WTC11 (cell line): ENCODE measurements around the gene COA1.

Source experiments
- ATF2 ChIP-seq: sonication (generic); formaldehyde crosslinking; IDR thresholded peaks from 2 replicates; pipeline ENCODE4 v1.8.1; 2022; ENCODE audit warnings: low read depth, missing genetic modification reagents, borderline replicate concordance
- CTCF ChIP-seq: fragments of 200-600 bp; IDR thresholded peaks from 2 replicates; pipeline ENCODE4 v1.8.0; 2022; ENCODE audit warnings: antibody characterized with exemption
- E2F4 ChIP-seq: sonication (generic); formaldehyde crosslinking; IDR thresholded peaks from 2 replicates; pipeline ENCODE4 v1.8.1; 2022; ENCODE audit warnings: low read depth, mild to moderate bottlenecking, moderate library complexity, missing genetic modification reagents, borderline replicate concordance
- SMAD3 ChIP-seq: sonication (generic); formaldehyde crosslinking; IDR thresholded peaks from 2 replicates; pipeline ENCODE4 v1.8.0; 2022; ENCODE audit warnings: missing genetic modification reagents, mild to moderate bottlenecking, borderline replicate concordance
- TCF7 ChIP-seq: sonication (generic); formaldehyde crosslinking; IDR thresholded peaks from 2 replicates; pipeline ENCODE4 v1.8.0; 2022; ENCODE audit warnings: mild to moderate bottlenecking, low read depth, missing genetic modification reagents, moderate library complexity
- USF2 ChIP-seq: sonication (generic); formaldehyde crosslinking; IDR thresholded peaks from 2 replicates; pipeline ENCODE4 v1.8.1; 2023; ENCODE audit warnings: mild to moderate bottlenecking, missing genetic modification reagents, moderate library complexity

GRCh38 chr7:43758029-43758821 is 28.9 kb upstream of the COA1 start, which contains the start of gene BLVRA:
- TF ChIP-seq USF2 (CRISPR knock-in tag) (no peak), SMAD3 (CRISPR knock-in tag) (peak; percentile 28; the same call in 1 of the 2 replicates), CTCF (no peak), TCF7 (no peak), E2F4 (CRISPR knock-in tag) (no peak), ATF2 (CRISPR knock-in tag) (no peak)
